Measurements from ENCODE around the gene ZKSCAN3. TPM values are rescaled to one million over a fixed set of nuclear protein-coding genes. Genes with fewer than 3 reads are reported as not detected.

The ZKSCAN3 gene
- total and polyA plus RNA-seq, 4 experiments from 2014 or later, result 2.3 to 12.6 (median 8.3) TPM

- Histone ChIP-seq H3K27ac (ENCODE audit: low read depth, low read length) (no peak overlapping the region), H3K4me3 (ENCODE audit: low read length in 2 of 2) (no peak overlapping the region), H3K36me3 (ENCODE audit: insufficient read depth, low read length) (no peaks in the 10 kb centered on the region), H3K9me3 (ENCODE audit: control insufficient read depth in 1 of 2, low read length in 2 of 2) (no peaks in the 10 kb centered on the region), H3K27me3 (ENCODE audit: insufficient read depth, low read length) (no peaks in the 10 kb centered on the region), H3K4me1 (ENCODE audit: insufficient read depth, low read length) (peaks cover 33% of the 10 kb centered on the region)
- DNase-seq, result no peak
- Mint-ChIP-seq H3K9me3 (peaks cover 0 to 2% (median 0%) of the 10 kb centered on the region in 8 donors), H3K36me3 (peaks cover 3 to 4% of the 10 kb centered on the region in 2 donors), H3K4me1 (peaks cover 31 to 46% (median 39%) of the 10 kb centered on the region in 4 donors), H3K27ac (peak overlapping the region in 1 of 7 donors; percentile 19), H3K4me3 (peak overlapping the region in 7 of 8 donors; percentile 7 to 100 (median 70)), H3K27me3 (peaks cover 0 to 5% of the 10 kb centered on the region in 2 donors)
- intact Hi-C loops (cut with micrococcal nuclease), result loop anchor here (10.0 kb wide), 1 partner anchor 577 kb away; no protein-coding TSS in a partner anchor
- POLR2A ChIA-PET (ENCODE audit: partially characterized antibody), result interaction anchor here (0.8 to 2.2 kb wide), 4 partner anchors 11 to 1272 kb away, joined by 3 to 7 read pairs (median 3); partner anchors contain the start of gene ZKSCAN4
- CTCF ChIA-PET (ENCODE audit: partially characterized antibody), result interaction anchor here (1.0 kb wide), 1 partner anchor 83 kb away, joined by 3 read pairs; no protein-coding TSS in a partner anchor
Observed at GRCh38 chr6:28351493-28351925, 1.8 kb downstream of the ZKSCAN3 start.

GRCh38 chr6:28353356-28353755 lies 3.6 kb downstream of the ZKSCAN3 start:
- Histone ChIP-seq H3K4me1 (ENCODE audit: insufficient read depth, low read length) (peaks cover 34% of the 10 kb centered on the region), H3K27ac (ENCODE audit: low read depth, low read length) (no peak overlapping the region), H3K27me3 (ENCODE audit: insufficient read depth, low read length) (no peaks in the 10 kb centered on the region), H3K4me3 (ENCODE audit: low read length in 2 of 2) (no peak overlapping the region), H3K36me3 (ENCODE audit: insufficient read depth, low read length) (no peaks in the 10 kb centered on the region), H3K9me3 (ENCODE audit: control insufficient read depth in 1 of 2, low read length in 2 of 2) (no peaks in the 10 kb centered on the region)
- ChIA-PET POLR2A (ENCODE audit: partially characterized antibody) (interaction anchor here (1.2 kb wide), 1 partner anchor 101 kb away, joined by 3 read pairs; the partner anchor contains the start of gene ZKSCAN4), CTCF (ENCODE audit: partially characterized antibody) (interaction anchor here (3.9 to 4.3 kb wide), 2 partner anchors 86 to 216 kb away, joined by 19 to 31 read pairs; partner anchors contain the start of gene ZSCAN26)
- Mint-ChIP-seq H3K9me3 (peaks cover 0 to 2% (median 0%) of the 10 kb centered on the region in 8 donors), H3K36me3 (peaks cover 3 to 4% of the 10 kb centered on the region in 2 donors), H3K27me3 (no peaks in the 10 kb centered on the region), H3K4me1 (peaks cover 31 to 46% (median 39%) of the 10 kb centered on the region in 4 donors), H3K4me3 (no peak overlapping the region), H3K27ac (peak overlapping the region in 1 of 7 donors; percentile 70)
- no peak for DNase-seq
- intact Hi-C loops (cut with micrococcal nuclease), result loop anchor here (10.0 kb wide), 1 partner anchor 579 kb away; no protein-coding TSS in a partner anchor

DNA sequence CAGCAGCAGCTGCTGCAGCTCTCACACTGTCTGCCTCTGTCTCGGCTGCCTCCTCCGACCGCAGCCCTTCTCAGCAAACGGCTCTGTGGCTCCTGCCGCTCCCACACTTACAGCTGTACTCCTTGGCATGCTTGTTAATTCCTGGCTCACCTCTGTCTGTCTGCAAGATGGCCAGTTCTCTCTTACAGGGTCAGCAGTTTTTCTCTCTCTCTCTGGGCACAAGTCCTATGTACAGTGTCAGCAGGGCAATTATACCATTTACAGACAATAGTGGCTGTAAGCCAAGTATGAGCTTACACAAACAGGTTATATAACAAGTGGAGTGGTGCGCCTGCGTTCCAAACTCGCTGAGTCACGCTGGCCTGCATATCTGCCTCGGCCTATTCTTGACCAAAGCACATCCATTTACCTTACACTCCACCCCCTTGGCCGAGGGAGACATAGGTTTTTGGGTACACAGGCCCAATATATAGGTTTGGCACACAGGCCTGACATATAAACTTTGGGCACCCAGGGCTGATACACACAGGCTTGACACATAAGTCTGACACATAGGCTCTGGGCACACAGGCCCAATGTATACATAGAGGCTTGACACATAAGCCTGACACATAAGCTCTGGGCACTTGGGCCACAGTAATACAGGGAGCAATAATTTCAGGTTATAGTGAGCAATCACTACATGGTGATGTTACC lies 4.4 kb downstream of the ZKSCAN3 start:
- peaks cover 34% of the 10 kb centered on the region for H3K4me1 ChIP-seq (ENCODE audit: insufficient read depth, low read length)
- no peak overlapping the region for H3K4me3 ChIP-seq (ENCODE audit: low read length in 2 of 2)
- peaks cover 31 to 46% (median 39%) of the 10 kb centered on the region in 4 donors for H3K4me1 Mint-ChIP-seq
- ChIA-PET CTCF (ENCODE audit: partially characterized antibody) (interaction anchor here (1.6 to 4.3 kb wide), 4 partner anchors 11 to 217 kb away, joined by 4 to 44 read pairs (median 25); partner anchors contain the start of genes ZKSCAN8 and ZSCAN26), POLR2A (ENCODE audit: partially characterized antibody) (interaction anchor here (1.1 to 1.2 kb wide), 2 partner anchors 102 to 213 kb away, joined by 3 to 4 read pairs; partner anchors contain the start of genes ZKSCAN4 and ZKSCAN8)
- intact Hi-C loops (cut with micrococcal nuclease), result loop anchor here (10.0 kb wide), 1 partner anchor 579 kb away; no protein-coding TSS in a partner anchor
- H3K36me3 ChIP-seq (ENCODE audit: insufficient read depth, low read length), result no peaks in the 10 kb centered on the region
- H3K27me3 Mint-ChIP-seq, result no peaks in the 10 kb centered on the region
- no peak overlapping the region for H3K27ac ChIP-seq (ENCODE audit: low read depth, low read length)
- H3K27me3 ChIP-seq (ENCODE audit: insufficient read depth, low read length), result no peaks in the 10 kb centered on the region
- peak overlapping the region in 4 of 7 donors; percentile 1 to 70 (median 33) for H3K27ac Mint-ChIP-seq
- H3K36me3 Mint-ChIP-seq, result peaks cover 3 to 4% of the 10 kb centered on the region in 2 donors
- H3K9me3 Mint-ChIP-seq, result peaks cover 0 to 2% (median 0%) of the 10 kb centered on the region in 8 donors
- DNase-seq, result no peak
- H3K9me3 ChIP-seq (ENCODE audit: control insufficient read depth in 1 of 2, low read length in 2 of 2), result no peaks in the 10 kb centered on the region
- peak overlapping the region in 1 of 8 donors; percentile 12 for H3K4me3 Mint-ChIP-seq

GRCh38 chr6:28354688-28355554 lies 5.2 kb downstream of the ZKSCAN3 start:
- Mint-ChIP-seq H3K9me3 (peaks cover 0 to under 1% (median 0%) of the 10 kb centered on the region in 8 donors), H3K4me1 (peaks cover 25 to 40% (median 33%) of the 10 kb centered on the region in 4 donors), H3K4me3 (peak overlapping the region; percentile 86 to 95 (median 91)), H3K27me3 (no peaks in the 10 kb centered on the region), H3K27ac (peak overlapping the region in 3 of 7 donors; percentile 2 to 82 (median 40)), H3K36me3 (peaks cover 1 to 3% of the 10 kb centered on the region in 2 donors)
- ChIA-PET CTCF (ENCODE audit: partially characterized antibody) (interaction anchor here (1.0 to 4.3 kb wide), 20 partner anchors 10 to 1192 kb away, joined by 3 to 44 read pairs (median 7); partner anchors contain the start of genes PGBD1, ZKSCAN4, ZKSCAN8 and ZSCAN26), POLR2A (ENCODE audit: partially characterized antibody) (interaction anchor here (1.1 to 1.7 kb wide), 6 partner anchors 14 to 218 kb away, joined by 3 to 17 read pairs (median 6); partner anchors contain the start of genes ZKSCAN8, ZSCAN26 and ZSCAN31)
- Histone ChIP-seq H3K36me3 (ENCODE audit: insufficient read depth, low read length) (no peaks in the 10 kb centered on the region), H3K27me3 (ENCODE audit: insufficient read depth, low read length) (no peaks in the 10 kb centered on the region), H3K4me1 (ENCODE audit: insufficient read depth, low read length) (peaks cover 30% of the 10 kb centered on the region), H3K27ac (ENCODE audit: low read depth, low read length) (no peak overlapping the region), H3K9me3 (ENCODE audit: control insufficient read depth in 1 of 2, low read length in 2 of 2) (no peaks in the 10 kb centered on the region), H3K4me3 (ENCODE audit: low read length in 2 of 2) (no peak overlapping the region)
- no peak for DNase-seq
- intact Hi-C loops (cut with micrococcal nuclease), result loop anchor here (10.0 kb wide), 1 partner anchor 580 kb away; no protein-coding TSS in a partner anchor

DNA sequence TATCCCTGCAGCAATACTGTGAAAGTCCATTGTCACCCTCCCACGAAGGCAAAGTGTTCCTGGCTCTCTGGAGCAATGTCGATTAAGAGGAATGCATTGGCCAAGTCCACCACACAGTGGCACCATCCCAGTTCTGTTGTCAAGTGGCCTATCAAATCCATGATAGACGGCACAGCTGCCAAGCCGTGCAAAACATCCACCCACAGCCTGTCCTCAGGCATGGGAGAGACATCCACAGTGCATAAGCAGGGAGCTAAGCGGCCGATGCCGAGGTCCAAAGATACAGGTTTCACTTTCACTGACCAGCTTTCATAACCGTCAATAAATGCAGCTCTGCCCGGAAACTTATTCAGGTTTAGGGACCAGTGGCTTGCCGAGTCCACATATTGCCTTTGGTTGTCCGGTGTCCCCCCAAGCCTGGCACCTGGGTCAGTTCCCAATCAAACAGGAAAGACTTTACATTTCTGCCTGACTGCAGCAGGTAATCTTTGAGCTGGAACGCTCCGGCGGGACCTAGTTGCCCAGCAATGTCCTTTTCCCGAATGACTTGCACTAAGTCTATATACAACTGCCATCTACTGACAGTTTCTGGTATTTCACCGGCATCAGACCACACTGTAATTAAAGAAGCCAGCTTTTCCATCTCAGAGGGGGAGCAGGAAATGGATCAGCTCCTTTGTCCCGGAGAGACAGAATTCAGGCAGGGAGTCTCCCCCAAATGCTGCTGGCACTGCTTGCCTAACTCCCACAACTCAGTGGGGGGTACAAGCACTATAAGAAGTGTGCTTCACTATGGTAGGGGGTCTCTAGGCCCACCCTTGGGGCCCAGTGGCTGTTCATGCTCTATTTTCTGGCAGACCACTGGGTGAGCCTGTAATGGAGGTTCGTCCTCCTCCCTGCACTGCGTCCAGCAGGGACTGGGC lies 6.3 kb downstream of the ZKSCAN3 start:
- ChIA-PET CTCF (ENCODE audit: partially characterized antibody) (interaction anchor here (0.5 to 4.3 kb wide), 42 partner anchors 8 to 1229 kb away, joined by 3 to 44 read pairs (median 5); partner anchors contain the start of genes PGBD1, ZKSCAN4, ZKSCAN8 and ZSCAN26), POLR2A (ENCODE audit: partially characterized antibody) (interaction anchor here (0.9 to 1.7 kb wide), 10 partner anchors 15 to 548 kb away, joined by 3 to 17 read pairs (median 5); partner anchors contain the start of genes NKAPL, ZKSCAN4, ZKSCAN8 and ZSCAN16)
- H3K27ac ChIP-seq (ENCODE audit: low read depth, low read length), result peak overlapping the region; percentile 50

More for the DNA sequence above, 6.3 kb downstream of the ZKSCAN3 start:
- Mint-ChIP-seq H3K27ac (peak overlapping the region in 6 of 7 donors; percentile 40 to 91 (median 88)), H3K27me3 (no peaks in the 10 kb centered on the region), H3K4me1 (peaks cover 17 to 29% (median 25%) of the 10 kb centered on the region in 4 donors), H3K4me3 (peak overlapping the region; percentile 86 to 95 (median 91)), H3K9me3 (no peaks in the 10 kb centered on the region), H3K36me3 (peaks cover 3 to 6% of the 10 kb centered on the region in 2 donors)
- Histone ChIP-seq H3K36me3 (ENCODE audit: insufficient read depth, low read length) (no peaks in the 10 kb centered on the region), H3K27me3 (ENCODE audit: insufficient read depth, low read length) (no peaks in the 10 kb centered on the region), H3K9me3 (ENCODE audit: control insufficient read depth in 1 of 2, low read length in 2 of 2) (no peaks in the 10 kb centered on the region), H3K4me3 (ENCODE audit: low read length in 2 of 2) (peak overlapping the region; percentile 43 to 70), H3K4me1 (ENCODE audit: insufficient read depth, low read length) (peaks cover 21% of the 10 kb centered on the region)
- intact Hi-C loops (cut with micrococcal nuclease), result loop anchor here (1.0 to 10.0 kb wide), 6 partner anchors 222 to 1194 kb away; partner anchors contain the start of gene ZNF165
- peak; percentile 59 to 68 (median 66) for DNase-seq

Data from CD4-positive, alpha-beta memory T cell (primary cell).